Ascending aorta (tissue), 2 donors: Measurements from ENCODE around the gene HCLS1. TPM values are rescaled to one million over a fixed set of nuclear protein-coding genes. Genes with fewer than 3 reads are reported as not detected.
"Not testable (repeated sequence)": the region's sequence is repeated elsewhere in the genome, so short reads cannot be mapped to it uniquely, and the experiment has no call there.

Experiments used
- DNase-seq, 2 donors: peaks; one replicate each; pipeline ENCODE4 v3.0.0-alpha.2; 2019; ENCODE audit warnings: low spot score in 2 of 2
- H3K27ac ChIP-seq, 2 donors: fragments of 200-600 bp; sonication (generic); one replicate each; pipeline ENCODE4 v1.5.1; 2016 to 2017; ENCODE audit warnings: mild to moderate bottlenecking in 1 of 2
- H3K27me3 ChIP-seq: fragments of 200-600 bp; sonication (generic); one replicate; pipeline ENCODE4 v1.5.1; 2017
- H3K36me3 ChIP-seq, 2 donors: fragments of 200-600 bp; sonication (generic); one replicate each; pipeline ENCODE4 v1.5.1; 2016
- H3K4me1 ChIP-seq, 2 donors: fragments of 200-600 bp; sonication (generic); one replicate each; pipeline ENCODE4 v1.5.1; 2016 to 2017; ENCODE audit warnings: mild to moderate bottlenecking in 1 of 2
- H3K4me3 ChIP-seq, 2 donors: fragments of 200-600 bp; sonication (generic); one replicate each; pipeline ENCODE4 v1.5.1; 2016 to 2017; ENCODE audit warnings: mild to moderate bottlenecking in 1 of 2
- H3K9me3 ChIP-seq, 2 donors: fragments of 200-600 bp; sonication (generic); one replicate each; pipeline ENCODE4 v1.5.1; 2016
- intact Hi-C: fragments of 100-400 bp; cut with DNase I; formaldehyde crosslinking; loops from one replicate; pipeline ENCODE4 v1.15.1; 2023
- total RNA-seq: library from RNA; depleted of rRNA; stranded (reverse); fragments of >200 nt; gene quantifications from one replicate; pipeline ENCODE4 v1.1.0, GENCODE V29; 2016
- TF ChIP-seq, protein P1 (sequence below), 3 experiments: fragments of 200-600 bp in 2 of 3; fragments of 450-650 bp in 1 of 3; sonication (generic) in 2 of 3; IDR thresholded peaks; one replicate each; pipeline ENCODE4 v1.5.1; 2016 to 2019; ENCODE audit warnings: antibody characterized with exemption in 3 of 3, mild to moderate bottlenecking in 1 of 3, moderate library complexity in 1 of 3

The HCLS1 gene
- total RNA-seq, 1 donor from 2014 or later = 19.8 TPM

DNA sequence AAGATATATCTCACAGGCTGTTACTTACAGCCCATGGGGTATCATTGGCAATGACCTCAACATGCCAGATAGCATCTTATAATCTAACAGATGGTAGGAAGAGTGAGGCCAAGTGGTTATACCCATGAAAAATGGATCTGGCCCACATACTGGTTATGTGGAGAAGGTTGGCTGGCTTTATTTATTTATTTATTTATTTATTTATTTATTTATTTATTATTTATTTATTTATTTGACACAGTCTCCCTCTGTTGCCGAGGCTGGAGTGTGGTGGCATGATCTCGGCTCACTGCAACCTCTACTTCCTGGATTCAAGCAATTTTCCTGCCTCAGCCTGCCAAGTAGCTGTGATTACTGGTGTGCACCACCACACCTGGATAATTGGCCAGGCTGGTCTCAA is 55.9 kb downstream of the HCLS1 start:
- intact Hi-C loops = no loop called here
- H3K9me3 ChIP-seq = no peaks in the 10 kb centered on the region
- H3K4me3 ChIP-seq = no peak overlapping the region
- no peaks in the 10 kb centered on the region for H3K27me3 ChIP-seq
- H3K36me3 ChIP-seq = no peaks in the 10 kb centered on the region
- no peak for DNase-seq
- H3K27ac ChIP-seq = no peak overlapping the region
- TF ChIP-seq, protein P1, sequence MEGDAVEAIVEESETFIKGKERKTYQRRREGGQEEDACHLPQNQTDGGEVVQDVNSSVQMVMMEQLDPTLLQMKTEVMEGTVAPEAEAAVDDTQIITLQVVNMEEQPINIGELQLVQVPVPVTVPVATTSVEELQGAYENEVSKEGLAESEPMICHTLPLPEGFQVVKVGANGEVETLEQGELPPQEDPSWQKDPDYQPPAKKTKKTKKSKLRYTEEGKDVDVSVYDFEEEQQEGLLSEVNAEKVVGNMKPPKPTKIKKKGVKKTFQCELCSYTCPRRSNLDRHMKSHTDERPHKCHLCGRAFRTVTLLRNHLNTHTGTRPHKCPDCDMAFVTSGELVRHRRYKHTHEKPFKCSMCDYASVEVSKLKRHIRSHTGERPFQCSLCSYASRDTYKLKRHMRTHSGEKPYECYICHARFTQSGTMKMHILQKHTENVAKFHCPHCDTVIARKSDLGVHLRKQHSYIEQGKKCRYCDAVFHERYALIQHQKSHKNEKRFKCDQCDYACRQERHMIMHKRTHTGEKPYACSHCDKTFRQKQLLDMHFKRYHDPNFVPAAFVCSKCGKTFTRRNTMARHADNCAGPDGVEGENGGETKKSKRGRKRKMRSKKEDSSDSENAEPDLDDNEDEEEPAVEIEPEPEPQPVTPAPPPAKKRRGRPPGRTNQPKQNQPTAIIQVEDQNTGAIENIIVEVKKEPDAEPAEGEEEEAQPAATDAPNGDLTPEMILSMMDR (IDR thresholded peaks at IDR 0.05) = no peak
- H3K4me1 ChIP-seq = no peaks in the 10 kb centered on the region

DNA sequence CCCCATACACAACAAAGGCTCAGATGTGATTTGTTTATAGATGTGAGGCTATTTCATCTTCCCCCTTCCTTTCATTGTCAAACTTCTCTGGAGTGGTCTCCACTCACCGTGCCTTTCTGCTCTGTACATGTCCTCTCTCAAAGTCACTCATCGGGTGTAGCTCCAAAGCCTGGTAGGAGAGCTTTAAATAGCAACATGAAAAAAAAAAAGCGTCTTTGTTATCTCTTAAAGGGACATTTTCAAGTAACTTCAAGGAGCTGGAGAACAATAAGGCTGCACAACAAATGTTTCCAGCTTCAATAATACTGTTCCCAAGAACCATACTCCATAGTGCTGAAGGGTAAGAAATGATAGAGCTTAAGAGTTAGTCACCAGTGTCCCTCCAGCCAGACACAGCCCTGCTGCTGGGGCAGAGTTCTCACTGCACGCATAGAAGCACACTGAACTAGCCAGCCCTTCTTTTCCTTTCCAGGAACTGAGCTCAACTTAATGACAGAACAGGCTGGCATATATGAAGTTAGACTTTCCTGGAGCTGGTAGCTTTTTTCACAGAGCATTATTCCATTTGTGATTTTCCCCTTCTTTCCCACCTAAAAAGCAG is 59.4 kb downstream of the HCLS1 start:
- no peaks in the 10 kb centered on the region for H3K27me3 ChIP-seq
- H3K27ac ChIP-seq = no peak overlapping the region
- intact Hi-C loops = no loop called here

DNA sequence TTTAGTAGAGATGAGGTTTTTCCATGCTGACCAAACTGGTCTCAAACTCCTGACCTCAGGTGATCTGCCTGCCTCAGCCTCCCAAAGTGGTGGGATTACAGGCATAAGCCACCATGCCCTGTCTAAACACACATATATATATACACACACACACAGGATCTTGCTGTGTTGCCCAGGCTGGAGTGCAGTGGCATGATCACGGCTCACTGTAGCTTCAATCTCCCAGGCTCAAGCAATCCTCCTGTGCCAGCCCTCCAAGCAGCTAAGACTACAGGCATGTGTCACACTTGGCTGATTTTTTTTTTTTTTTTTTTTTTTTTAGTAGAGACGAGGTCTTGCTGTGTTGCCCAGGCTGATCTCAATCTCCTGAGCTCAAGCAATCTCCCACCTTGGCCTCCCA is 60.8 kb downstream of the HCLS1 start:
- H3K27me3 ChIP-seq, intact Hi-C loops, H3K27ac ChIP-seq, H3K4me3 ChIP-seq, H3K36me3 ChIP-seq, H3K4me1 ChIP-seq, H3K9me3 ChIP-seq, DNase-seq: not testable (repeated sequence)

More for the DNA sequence above, 59.4 kb downstream of the HCLS1 start:
- H3K4me1 ChIP-seq = no peaks in the 10 kb centered on the region
- H3K4me3 ChIP-seq = no peak overlapping the region
- H3K9me3 ChIP-seq = no peaks in the 10 kb centered on the region
- H3K36me3 ChIP-seq = no peaks in the 10 kb centered on the region
- TF ChIP-seq, protein P1 (IDR thresholded peaks at IDR 0.05) = no peak
- no peak for DNase-seq

DNA sequence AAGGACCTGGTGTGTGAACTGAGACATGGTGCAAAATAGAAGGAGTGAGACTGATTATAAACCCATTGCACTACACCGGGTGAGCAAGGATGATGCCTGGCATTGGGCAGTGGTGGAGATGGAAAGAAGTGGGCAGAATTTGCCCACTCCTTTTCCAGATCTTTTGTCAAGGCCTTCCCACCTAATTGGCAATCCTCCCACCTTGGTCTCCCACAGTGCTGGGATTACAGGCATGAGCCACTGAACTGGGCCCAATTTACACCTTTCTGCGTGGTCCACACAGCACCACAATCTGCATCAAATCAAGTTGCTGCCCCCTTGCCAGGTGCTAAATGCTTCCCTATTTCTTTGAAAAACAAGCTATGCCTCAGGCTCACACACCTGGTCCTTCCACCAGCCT is 62.1 kb downstream of the HCLS1 start:
- H3K36me3 ChIP-seq = no peaks in the 10 kb centered on the region
- intact Hi-C loops = no loop called here
- TF ChIP-seq, protein P1 (IDR thresholded peaks at IDR 0.05) = no peak
- H3K9me3 ChIP-seq = no peaks in the 10 kb centered on the region
- no peaks in the 10 kb centered on the region for H3K4me1 ChIP-seq
- no peak overlapping the region for H3K4me3 ChIP-seq
- H3K27ac ChIP-seq = no peak overlapping the region
- H3K27me3 ChIP-seq = no peaks in the 10 kb centered on the region
- no peak for DNase-seq

DNA sequence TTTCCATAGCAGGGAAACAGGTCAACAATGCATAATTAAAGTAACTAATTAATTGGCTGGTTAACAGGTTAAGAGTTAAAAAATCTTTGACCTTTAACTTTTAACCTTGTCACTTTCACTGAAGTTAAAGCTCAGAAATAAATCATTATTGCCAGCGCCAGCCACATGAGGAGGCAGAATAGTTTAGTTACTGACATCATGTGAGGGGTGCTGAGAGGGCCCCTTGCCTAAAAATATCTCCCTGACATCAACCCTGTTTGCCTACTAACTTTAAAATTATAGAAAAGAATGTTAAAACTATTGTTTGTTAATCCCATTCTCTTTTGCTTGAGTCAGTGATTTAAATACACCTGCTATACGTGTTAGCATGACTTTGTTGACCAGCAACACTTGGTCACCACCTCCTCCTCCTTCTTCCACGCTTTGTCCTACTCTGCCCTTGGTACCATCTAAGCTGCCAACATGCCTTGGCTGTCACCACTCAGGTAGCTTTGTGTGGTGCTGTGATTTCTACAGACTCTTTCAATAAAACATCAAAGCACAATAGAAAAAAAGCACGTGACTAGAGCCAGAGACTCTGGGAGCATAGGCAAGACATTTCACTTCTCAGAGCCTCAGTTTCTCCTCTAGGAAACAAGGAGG is 64.8 kb downstream of the HCLS1 start:
- H3K36me3 ChIP-seq = no peaks in the 10 kb centered on the region
- peaks cover 0 to 4% of the 10 kb centered on the region in 2 donors for H3K4me1 ChIP-seq
- no peak for DNase-seq
- no peaks in the 10 kb centered on the region for H3K9me3 ChIP-seq
- H3K4me3 ChIP-seq = no peak overlapping the region
- TF ChIP-seq, protein P1 (IDR thresholded peaks at IDR 0.05) = no peak
- intact Hi-C loops = no loop called here
- no peaks in the 10 kb centered on the region for H3K27me3 ChIP-seq
- no peak overlapping the region for H3K27ac ChIP-seq

DNA sequence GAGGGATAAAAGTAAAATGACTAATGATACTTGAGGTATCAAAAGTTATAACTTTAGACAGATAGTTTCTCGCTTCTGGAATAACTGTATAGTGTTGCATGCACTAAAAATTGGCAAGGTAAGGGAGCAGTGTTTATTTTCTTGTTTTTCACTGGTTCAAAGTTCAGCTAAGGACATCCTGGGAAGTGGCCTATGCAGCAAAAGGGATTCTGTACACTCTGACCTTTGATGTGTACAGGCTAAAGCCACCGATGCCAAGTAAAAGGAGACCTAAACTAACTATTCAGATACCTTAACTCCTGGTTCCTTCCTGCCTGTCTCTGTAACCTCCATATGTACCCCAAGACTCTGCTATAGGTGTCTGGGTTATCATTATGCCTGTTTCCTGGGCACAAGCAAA is 65.9 kb downstream of the HCLS1 start:
- Histone ChIP-seq H3K27ac (no peak overlapping the region), H3K27me3 (no peaks in the 10 kb centered on the region), H3K36me3 (no peaks in the 10 kb centered on the region), H3K9me3 (no peaks in the 10 kb centered on the region), H3K4me3 (no peak overlapping the region), H3K4me1 (peaks cover 0 to 4% of the 10 kb centered on the region in 2 donors)
- intact Hi-C loops = no loop called here
- no peak for DNase-seq
- TF ChIP-seq, protein P1 (IDR thresholded peaks at IDR 0.05) = no peak

- intact Hi-C loops, H3K4me3 ChIP-seq, H3K4me1 ChIP-seq, H3K36me3 ChIP-seq, H3K9me3 ChIP-seq, H3K27ac ChIP-seq, H3K27me3 ChIP-seq, DNase-seq: not testable (repeated sequence)
These were observed 66.9 kb downstream of the HCLS1 start for GRCh38 chr3:121593806-121594205.
